HepG2 (cell line): Measurements from ENCODE around the gene EMC8. TPM values are rescaled to one million over a fixed set of nuclear protein-coding genes. Genes with fewer than 3 reads are reported as not detected.
A peak's percentile ranks its signal among the peaks of the same experiment; 100 is the strongest.

Source experiments
- ATAC-seq: fragments of 200-7000 bp; cut with Tn5 transposase; 3 replicates; pipeline ENCODE4 v1.9.1; 2020; ENCODE audit warnings: mild to moderate bottlenecking, moderate library complexity
- BruUV-seq: library from RNA; stranded (reverse); fragments of 400-500 nt; replicated peaks from 2 replicates; lab custom pipeline; 2021; lab: Mats Ljungman, UMichigan
- CTCF ChIA-PET: fragments of 300-600 bp; formaldehyde crosslinking; extraction: SDS; loops from one replicate; lab custom pipeline; 2021; ENCODE audit warnings: low total read pairs, inconsistent platforms, low intra/inter-chr PET ratio; lab: Yijun Ruan, JAX
- POLR2A ChIA-PET: fragments of 350-600 bp; sonication (Branson Sonifier 250); formaldehyde crosslinking; loops from one replicate; lab custom pipeline; 2020; ENCODE audit warnings: antibody characterized with exemption, inconsistent platforms; lab: Yijun Ruan, JAX
- DNase-seq: peaks from one replicate; pipeline ENCODE4 v3.0.0-alpha.2; 2015; ENCODE audit warnings: low spot score
- FAIRE-seq: peaks from 3 replicates; lab custom pipeline; 2011; peaks lifted over from hg19 to GRCh38; lab: Jason Lieb, UNC
- H2AFZ ChIP-seq: one replicate; pipeline ENCODE4 v1.6.1; 2011; ENCODE audit warnings: low read length, inconsistent platforms
- H3K27ac ChIP-seq: fragments of 300-600 bp; 3 replicates; pipeline ENCODE4 v1.8.0; 2011; ENCODE audit warnings: mixed run types, mild to moderate bottlenecking, mixed read lengths, low read length, inconsistent platforms; ENCODE audit not compliant: insufficient read depth; ENCODE audit errors: extremely low read length
- H3K27me3 ChIP-seq, 2 experiments: fragments of 200-600 bp in 1 of 2; 2 replicates in 1 of 2; 3 replicates in 1 of 2; pipeline versions ENCODE4 v1.6.0 to v1.8.0; 2011; ENCODE audit warnings: low read length in 2 of 2, mild to moderate bottlenecking in 2 of 2, moderate library complexity in 2 of 2, inconsistent platforms in 1 of 2; ENCODE audit not compliant: insufficient read depth in 2 of 2, control insufficient read depth in 1 of 2
- H3K36me3 ChIP-seq, 2 experiments: fragments of 200-600 bp in 1 of 2; replicated peaks in 1 of 2; 2 replicates in 1 of 2; 3 replicates in 1 of 2; pipeline versions ENCODE4 v1.5.1 to v1.8.0; 2011; ENCODE audit warnings: low read length in 2 of 2, inconsistent platforms in 1 of 2; ENCODE audit not compliant: insufficient read depth in 2 of 2, control insufficient read depth in 1 of 2
- H3K4me1 ChIP-seq: 2 replicates; pipeline ENCODE4 v1.5.1; 2012; ENCODE audit warnings: low read length, inconsistent platforms; ENCODE audit not compliant: insufficient read depth
- H3K4me2 ChIP-seq: 2 replicates; pipeline ENCODE4 v1.6.0; 2011; ENCODE audit warnings: low read depth, low read length, inconsistent platforms
- H3K4me3 ChIP-seq, 3 experiments: fragments of 200-600 bp in 1 of 3; sonication (generic), shearing (Covaris generic) in 1 of 3; replicated peaks in 1 of 3; 2 replicates each; pipeline ENCODE4 v1.5.1; 2011 to 2016; ENCODE audit warnings: low read length in 3 of 3, inconsistent platforms in 2 of 3, low read depth in 2 of 3, mild to moderate bottlenecking in 2 of 3, control low read depth in 1 of 3, mixed read lengths in 1 of 3; ENCODE audit not compliant: insufficient read depth in 1 of 3
- H3K79me2 ChIP-seq: one replicate; pipeline ENCODE4 v1.6.1; 2011; ENCODE audit warnings: low read length, inconsistent platforms; ENCODE audit not compliant: insufficient read depth
- H3K9ac ChIP-seq: 2 replicates; pipeline ENCODE4 v1.6.0; 2011; ENCODE audit warnings: mild to moderate bottlenecking, low read depth, low read length, inconsistent platforms; ENCODE audit not compliant: insufficient read depth
- H3K9me3 ChIP-seq: 2 replicates; pipeline ENCODE4 v1.5.1; 2012; ENCODE audit warnings: mild to moderate bottlenecking, low read length
- H4K20me1 ChIP-seq: 2 replicates; pipeline ENCODE4 v1.6.0; 2011; ENCODE audit warnings: inconsistent platforms, mild to moderate bottlenecking, low read length, moderate library complexity; ENCODE audit not compliant: insufficient read depth
- CEBPB ChIP-seq: IDR thresholded peaks from 2 replicates; pipeline ENCODE4 v1.6.1; 2011; ENCODE audit warnings: low read depth, low read length, improper control_type of control experiment, borderline replicate concordance
- CREB1 ChIP-seq, 2 experiments: fragments of 450-650 bp in 1 of 2; IDR thresholded peaks; 2 replicates each; pipeline ENCODE4 v1.6.1; 2016 to 2017; ENCODE audit warnings: control low read depth in 1 of 2, mild to moderate bottlenecking in 1 of 2, missing compliant biosample characterization in 1 of 2, missing genetic modification characterization in 1 of 2
- GATAD2A ChIP-seq: IDR thresholded peaks from 2 replicates; pipeline ENCODE4 v1.6.1; 2016
- HDAC1 ChIP-seq: sonication (generic); formaldehyde crosslinking; IDR thresholded peaks from 2 replicates; pipeline ENCODE4 v1.5.1; 2020; ENCODE audit warnings: mild to moderate bottlenecking, missing genetic modification reagents
- HOXA3 ChIP-seq: sonication (generic); formaldehyde crosslinking; IDR thresholded peaks from 2 replicates; pipeline ENCODE4 v1.5.0; 2020; ENCODE audit warnings: missing genetic modification reagents
- ISX ChIP-seq: sonication (generic); formaldehyde crosslinking; conservative IDR thresholded peaks from 2 replicates; pipeline ENCODE4 v1.5.0; 2020; ENCODE audit warnings: missing genetic modification reagents
- MED1 ChIP-seq: sonication (generic); formaldehyde crosslinking; IDR thresholded peaks from 2 replicates; pipeline ENCODE4 v1.4.0; 2020; ENCODE audit warnings: missing genetic modification reagents
- MIXL1 ChIP-seq: IDR thresholded peaks from 2 replicates; pipeline ENCODE4 v1.6.1; 2016
- NFIB ChIP-seq: sonication (generic); formaldehyde crosslinking; IDR thresholded peaks from 2 replicates; pipeline ENCODE4 v1.9.0; 2021; ENCODE audit warnings: missing genetic modification reagents, mild to moderate bottlenecking, borderline replicate concordance
- PHF20 ChIP-seq: sonication (generic); formaldehyde crosslinking; IDR thresholded peaks from 2 replicates; pipeline ENCODE4 v1.5.0; 2020; ENCODE audit warnings: mild to moderate bottlenecking, missing genetic modification reagents
- PITX1 ChIP-seq: sonication (generic); formaldehyde crosslinking; IDR thresholded peaks from 2 replicates; pipeline ENCODE4 v1.5.1; 2020; ENCODE audit warnings: mild to moderate bottlenecking, missing genetic modification reagents
- RAD21 ChIP-seq: fragments of 450-650 bp; formaldehyde crosslinking; IDR thresholded peaks from 2 replicates; pipeline ENCODE4 v1.5.0; 2020; ENCODE audit warnings: mild to moderate bottlenecking
- ZNF18 ChIP-seq: sonication (generic); formaldehyde crosslinking; IDR thresholded peaks from 2 replicates; pipeline ENCODE4 v1.8.0; 2022; ENCODE audit warnings: mild to moderate bottlenecking, missing genetic modification reagents; ENCODE audit not compliant: insufficient replicate concordance
- ZNF75D ChIP-seq: sonication (generic); formaldehyde crosslinking; IDR thresholded peaks from 2 replicates; pipeline ENCODE4 v1.8.1; 2023; ENCODE audit warnings: missing genetic modification reagents, mild to moderate bottlenecking, borderline replicate concordance
- WGBS: methylation state at CpG from one replicate; pipeline ENCODE4 v1.1.6; 2017; ENCODE audit warnings: low lambda C conversion rate; 5-methylcytosine and 5-hydroxymethylcytosine counted together
- in situ Hi-C: cut with HindIII; loops from 2 replicates; pipeline ENCODE4 v1.10.0; 2017; ENCODE audit warnings: low pct_unique_long_range_greater_than_20kb; ENCODE audit not compliant: extremely low pct_ligation_motif_present
- intact Hi-C: fragments of 100-400 bp; cut with micrococcal nuclease; formaldehyde crosslinking; loops from one replicate; pipeline ENCODE4 v1.10.0; 2022; ENCODE audit not compliant: unreplicated experiment
- polyA plus RNA-seq, 8 experiments: library from polyadenylated mRNA; depleted of rRNA in 3 of 8; stranded (reverse) in 7 of 8; unstranded in 1 of 8; fragments of >200 nt; fragmentation: Illumina TruSeq in 4 of 8; extraction: Trizol in 4 of 8; gene quantifications; 2 replicates each; pipeline versions ENCODE4 v1.2.1 to v1.2.3, GENCODE V29; 2011 to 2016; ENCODE audit warnings: low read depth in 4 of 8, missing spikeins in 1 of 8, mixed read lengths in 1 of 8; ENCODE audit not compliant: insufficient read depth in 1 of 8
- total RNA-seq, 5 experiments: library from RNA; depleted of rRNA; stranded (reverse); fragments of >200 nt; fragmentation: Illumina TruSeq; extraction: Trizol; gene quantifications; 2 replicates each; pipeline ENCODE4 v1.2.3, GENCODE V29; 2016; ENCODE audit warnings: low read depth in 1 of 5
- TF ChIP-seq, protein P1 (sequence below): IDR thresholded peaks from 2 replicates; pipeline ENCODE4 v1.4.0; 2020; ENCODE audit warnings: mild to moderate bottlenecking, missing genetic modification reagents
- TF ChIP-seq, protein P2 (sequence below): IDR thresholded peaks from 2 replicates; pipeline ENCODE4 v1.6.1; 2012; ENCODE audit warnings: inconsistent platforms
- TF ChIP-seq, protein P3 (sequence below): sonication (generic); formaldehyde crosslinking; IDR thresholded peaks from 2 replicates; pipeline ENCODE4 v1.4.0; 2020; ENCODE audit warnings: mild to moderate bottlenecking, missing genetic modification reagents

The EMC8 gene
- total and polyA plus RNA-seq, 2 of the 13 experiments (the other 11 are each of a cell fraction or from before 2014, with no cell fraction given) = 55.0 to 76.0 TPM

DNA sequence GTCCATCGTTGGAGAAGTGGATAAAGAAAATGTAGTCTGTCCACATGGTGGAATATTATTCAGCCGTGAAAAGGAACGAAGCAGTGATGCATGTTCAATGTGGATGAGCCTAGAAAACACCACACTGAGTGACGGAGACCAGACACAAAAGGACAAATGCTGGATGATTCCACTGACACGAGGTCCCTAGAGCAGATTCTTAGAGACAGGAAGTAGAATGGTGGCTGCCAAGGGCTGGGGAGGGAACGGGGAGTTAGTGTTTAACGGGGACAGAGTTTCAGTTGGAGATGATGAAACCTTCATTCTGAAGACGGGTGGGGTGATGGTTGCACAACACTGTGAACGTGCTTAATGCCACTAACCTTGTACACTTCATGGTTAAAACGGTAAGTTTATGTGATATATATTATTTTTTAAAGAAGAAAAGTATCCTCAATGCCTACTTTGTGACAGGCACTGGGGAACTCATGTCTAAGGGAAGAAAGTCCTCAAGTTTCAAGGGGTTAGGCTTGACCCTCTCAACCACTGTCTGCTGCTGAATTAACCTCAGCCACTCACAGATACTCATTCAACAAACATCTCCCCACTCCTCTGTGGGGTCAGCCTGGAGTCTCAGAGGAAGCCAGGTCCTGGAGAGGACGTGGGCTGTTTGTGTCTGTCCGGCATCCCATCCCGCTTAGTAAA lies 66.0 kb downstream of the EMC8 start:
- Histone ChIP-seq H3K27ac (no peak overlapping the region), H4K20me1 (no peaks in the 10 kb centered on the region), H3K4me1 (peaks cover 45% of the 10 kb centered on the region), H3K4me2 (no peak overlapping the region), H3K36me3 (no peaks in the 10 kb centered on the region), H3K4me3 (no peak overlapping the region), H2AFZ (no peak overlapping the region), H3K27me3 (peaks cover 5 to 14% of the 10 kb centered on the region in 2 experiments; a peak in 3 of 5 replicates), H3K9ac (no peak overlapping the region), H3K9me3 (no peaks in the 10 kb centered on the region), H3K79me2 (no peaks in the 10 kb centered on the region)
- FAIRE-seq (peak; percentile 64), DNase-seq (no peak), ATAC-seq (no peak)
- POLR2A ChIA-PET = no interaction called here
- in situ Hi-C loops (no loop called here), intact Hi-C loops (no loop called here)
- BruUV-seq = no TSS peak
- CTCF ChIA-PET = no interaction called here
- WGBS = 50% methylated on average over 12 of the region's 13 CpGs
- TF ChIP-seq PITX1 (CRISPR knock-in tag) (0 out of 2 replicates have a peak, but pooled peaks have one; percentile 38), MED1 (peak; percentile 37; the same call in 1 of the 2 replicates), ZNF18 (CRISPR knock-in tag) (peak; percentile 30), ZNF75D (CRISPR knock-in tag) (no peak), RAD21 (CRISPR knock-in tag) (no peak), HDAC1 (CRISPR knock-in tag) (peak; percentile 52), CREB1 (IDR thresholded peaks at IDR 0.05) (no peak), CREB1 (CRISPR knock-in tag; IDR thresholded peaks at IDR 0.05) (peak; percentile 61; the same call in 1 of the 2 replicates), ISX (no peak), HOXA3 (CRISPR knock-in tag) (peak; percentile 37; the same call in 1 of the 2 replicates), CEBPB (peak; percentile 91), MIXL1 (CRISPR knock-in tag) (0 out of 2 replicates have a peak, but pooled peaks have one; percentile 15), PHF20 (CRISPR knock-in tag) (0 out of 2 replicates have a peak, but pooled peaks have one; percentile 19), NFIB (CRISPR knock-in tag) (no peak), GATAD2A (CRISPR knock-in tag) (peak; percentile 55)
- TF ChIP-seq, protein P1, sequence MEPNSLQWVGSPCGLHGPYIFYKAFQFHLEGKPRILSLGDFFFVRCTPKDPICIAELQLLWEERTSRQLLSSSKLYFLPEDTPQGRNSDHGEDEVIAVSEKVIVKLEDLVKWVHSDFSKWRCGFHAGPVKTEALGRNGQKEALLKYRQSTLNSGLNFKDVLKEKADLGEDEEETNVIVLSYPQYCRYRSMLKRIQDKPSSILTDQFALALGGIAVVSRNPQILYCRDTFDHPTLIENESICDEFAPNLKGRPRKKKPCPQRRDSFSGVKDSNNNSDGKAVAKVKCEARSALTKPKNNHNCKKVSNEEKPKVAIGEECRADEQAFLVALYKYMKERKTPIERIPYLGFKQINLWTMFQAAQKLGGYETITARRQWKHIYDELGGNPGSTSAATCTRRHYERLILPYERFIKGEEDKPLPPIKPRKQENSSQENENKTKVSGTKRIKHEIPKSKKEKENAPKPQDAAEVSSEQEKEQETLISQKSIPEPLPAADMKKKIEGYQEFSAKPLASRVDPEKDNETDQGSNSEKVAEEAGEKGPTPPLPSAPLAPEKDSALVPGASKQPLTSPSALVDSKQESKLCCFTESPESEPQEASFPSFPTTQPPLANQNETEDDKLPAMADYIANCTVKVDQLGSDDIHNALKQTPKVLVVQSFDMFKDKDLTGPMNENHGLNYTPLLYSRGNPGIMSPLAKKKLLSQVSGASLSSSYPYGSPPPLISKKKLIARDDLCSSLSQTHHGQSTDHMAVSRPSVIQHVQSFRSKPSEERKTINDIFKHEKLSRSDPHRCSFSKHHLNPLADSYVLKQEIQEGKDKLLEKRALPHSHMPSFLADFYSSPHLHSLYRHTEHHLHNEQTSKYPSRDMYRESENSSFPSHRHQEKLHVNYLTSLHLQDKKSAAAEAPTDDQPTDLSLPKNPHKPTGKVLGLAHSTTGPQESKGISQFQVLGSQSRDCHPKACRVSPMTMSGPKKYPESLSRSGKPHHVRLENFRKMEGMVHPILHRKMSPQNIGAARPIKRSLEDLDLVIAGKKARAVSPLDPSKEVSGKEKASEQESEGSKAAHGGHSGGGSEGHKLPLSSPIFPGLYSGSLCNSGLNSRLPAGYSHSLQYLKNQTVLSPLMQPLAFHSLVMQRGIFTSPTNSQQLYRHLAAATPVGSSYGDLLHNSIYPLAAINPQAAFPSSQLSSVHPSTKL (CRISPR knock-in tag) = peak; percentile 37
- TF ChIP-seq, protein P2, sequence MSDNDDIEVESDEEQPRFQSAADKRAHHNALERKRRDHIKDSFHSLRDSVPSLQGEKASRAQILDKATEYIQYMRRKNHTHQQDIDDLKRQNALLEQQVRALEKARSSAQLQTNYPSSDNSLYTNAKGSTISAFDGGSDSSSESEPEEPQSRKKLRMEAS = peak; percentile 58; the same call in 1 of the 2 replicates
- TF ChIP-seq, protein P3, sequence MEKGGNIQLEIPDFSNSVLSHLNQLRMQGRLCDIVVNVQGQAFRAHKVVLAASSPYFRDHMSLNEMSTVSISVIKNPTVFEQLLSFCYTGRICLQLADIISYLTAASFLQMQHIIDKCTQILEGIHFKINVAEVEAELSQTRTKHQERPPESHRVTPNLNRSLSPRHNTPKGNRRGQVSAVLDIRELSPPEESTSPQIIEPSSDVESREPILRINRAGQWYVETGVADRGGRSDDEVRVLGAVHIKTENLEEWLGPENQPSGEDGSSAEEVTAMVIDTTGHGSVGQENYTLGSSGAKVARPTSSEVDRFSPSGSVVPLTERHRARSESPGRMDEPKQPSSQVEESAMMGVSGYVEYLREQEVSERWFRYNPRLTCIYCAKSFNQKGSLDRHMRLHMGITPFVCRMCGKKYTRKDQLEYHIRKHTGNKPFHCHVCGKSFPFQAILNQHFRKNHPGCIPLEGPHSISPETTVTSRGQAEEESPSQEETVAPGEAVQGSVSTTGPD (CRISPR knock-in tag) = no peak
